Hepatocyte (in vitro differentiated cells): ENCODE data around the gene REPS2.

Experiments used
- EZH2 ChIP-seq: fragments of 200-600 bp; sonication (generic); IDR thresholded peaks from 2 replicates; pipeline ENCODE4 v1.6.1; 2016; ENCODE audit warnings: antibody characterized with exemption, mild to moderate bottlenecking, borderline replicate concordance
- EZH2phosphoT487 ChIP-seq: fragments of 200-600 bp; sonication (generic); IDR thresholded peaks from one replicate; pipeline ENCODE4 v1.6.1; 2018; ENCODE audit warnings: antibody characterized with exemption, mild to moderate bottlenecking, low read depth, moderate library complexity; ENCODE audit not compliant: unreplicated experiment, severe bottlenecking
- TF ChIP-seq, protein P1 (sequence below): fragments of 200-600 bp; sonication (generic); IDR thresholded peaks from 2 replicates; pipeline ENCODE4 v1.5.1; 2016; ENCODE audit warnings: antibody characterized with exemption, mild to moderate bottlenecking; ENCODE audit not compliant: poor library complexity

- TF ChIP-seq, protein P1, sequence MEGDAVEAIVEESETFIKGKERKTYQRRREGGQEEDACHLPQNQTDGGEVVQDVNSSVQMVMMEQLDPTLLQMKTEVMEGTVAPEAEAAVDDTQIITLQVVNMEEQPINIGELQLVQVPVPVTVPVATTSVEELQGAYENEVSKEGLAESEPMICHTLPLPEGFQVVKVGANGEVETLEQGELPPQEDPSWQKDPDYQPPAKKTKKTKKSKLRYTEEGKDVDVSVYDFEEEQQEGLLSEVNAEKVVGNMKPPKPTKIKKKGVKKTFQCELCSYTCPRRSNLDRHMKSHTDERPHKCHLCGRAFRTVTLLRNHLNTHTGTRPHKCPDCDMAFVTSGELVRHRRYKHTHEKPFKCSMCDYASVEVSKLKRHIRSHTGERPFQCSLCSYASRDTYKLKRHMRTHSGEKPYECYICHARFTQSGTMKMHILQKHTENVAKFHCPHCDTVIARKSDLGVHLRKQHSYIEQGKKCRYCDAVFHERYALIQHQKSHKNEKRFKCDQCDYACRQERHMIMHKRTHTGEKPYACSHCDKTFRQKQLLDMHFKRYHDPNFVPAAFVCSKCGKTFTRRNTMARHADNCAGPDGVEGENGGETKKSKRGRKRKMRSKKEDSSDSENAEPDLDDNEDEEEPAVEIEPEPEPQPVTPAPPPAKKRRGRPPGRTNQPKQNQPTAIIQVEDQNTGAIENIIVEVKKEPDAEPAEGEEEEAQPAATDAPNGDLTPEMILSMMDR, result no peak
- TF ChIP-seq EZH2 (no peak), EZH2phosphoT487 (no peak)
Observed at GRCh38 chrX:17104433-17104832, 158.0 kb downstream of the REPS2 start.
